K562 (cell line): ENCODE measurements around the gene SHISA9. TPM values are rescaled to one million over a fixed set of nuclear protein-coding genes. Genes with fewer than 3 reads are reported as not detected.
A peak's percentile ranks its signal among the peaks of the same experiment; 100 is the strongest.

ENCODE experiments used
- ATAC-seq: fragments of 200-7000 bp; cut with Tn5 transposase; 3 replicates; pipeline ENCODE4 v1.9.1; 2020; ENCODE audit warnings: moderate library complexity
- BruUV-seq: library from RNA; stranded (reverse); fragments of 400-500 nt; replicated peaks from 2 replicates; lab custom pipeline; 2021; lab: Mats Ljungman, UMichigan
- CTCF ChIA-PET: fragments of 300-600 bp; formaldehyde crosslinking; extraction: SDS; loops from one replicate; lab custom pipeline; 2021; ENCODE audit warnings: low intra/inter-chr PET ratio; lab: Yijun Ruan, JAX
- POLR2A ChIA-PET: fragments of 300-600, 350-650 bp; sonication (Branson Sonifier 250); formaldehyde crosslinking; extraction: SDS; loops from one replicate; lab custom pipeline; 2021; ENCODE audit warnings: antibody characterized with exemption, inconsistent platforms; lab: Yijun Ruan, JAX
- DNase-seq, 4 experiments: peaks; one replicate each; pipeline versions ENCODE4 v3.0.0 to v3.0.0-alpha.2; 2011 to 2018; ENCODE audit warnings: low spot score in 3 of 4, mixed read lengths in 3 of 4; ENCODE audit errors: extremely low read depth in 1 of 4
- FAIRE-seq: peaks from 2 replicates; lab custom pipeline; 2011; peaks lifted over from hg19 to GRCh38; lab: Jason Lieb, UNC
- H2AFZ ChIP-seq: 2 replicates; pipeline ENCODE4 v1.6.0; 2011; ENCODE audit warnings: low read depth, low read length, control low read depth, inconsistent platforms
- H3K27ac ChIP-seq: fragments of 200-600 bp; 3 replicates; pipeline ENCODE4 v1.8.0; 2011; ENCODE audit warnings: low read depth, mild to moderate bottlenecking, control low read depth, inconsistent platforms, low read length, moderate library complexity, mixed read lengths; ENCODE audit errors: extremely low read depth
- H3K27me3 ChIP-seq, 2 experiments: fragments of 300-600 bp in 1 of 2; 2 replicates in 1 of 2; 3 replicates in 1 of 2; pipeline versions ENCODE4 v1.6.0 to v1.8.0; 2011; ENCODE audit warnings: inconsistent platforms in 2 of 2, low read length in 2 of 2, mild to moderate bottlenecking in 1 of 2, mixed read lengths in 1 of 2, moderate library complexity in 1 of 2; ENCODE audit not compliant: control insufficient read depth in 2 of 2, insufficient read depth in 2 of 2
- H3K36me3 ChIP-seq: fragments of 300-600 bp; 3 replicates; pipeline ENCODE4 v1.8.0; 2011; ENCODE audit warnings: mild to moderate bottlenecking, low read length, inconsistent platforms; ENCODE audit not compliant: control insufficient read depth, insufficient read depth
- H3K4me1 ChIP-seq, 2 experiments: fragments of 200-600 bp in 1 of 2; replicated peaks in 1 of 2; 2 replicates in 1 of 2; 3 replicates in 1 of 2; pipeline versions ENCODE4 v1.5.1 to v1.8.0; 2011; ENCODE audit warnings: inconsistent platforms in 2 of 2, low read length in 2 of 2, mild to moderate bottlenecking in 1 of 2, mixed read lengths in 1 of 2, moderate library complexity in 1 of 2; ENCODE audit not compliant: control insufficient read depth in 2 of 2, insufficient read depth in 2 of 2
- H3K4me2 ChIP-seq: 2 replicates; pipeline ENCODE4 v1.6.1; 2011; ENCODE audit warnings: low read length, control low read depth, inconsistent platforms, mixed read lengths; ENCODE audit not compliant: insufficient read depth
- H3K4me3 ChIP-seq: fragments of 200-600 bp; sonication (generic), shearing (Covaris generic); 2 replicates; pipeline ENCODE4 v1.5.1; 2016; ENCODE audit warnings: control low read depth, inconsistent platforms
- H3K79me2 ChIP-seq: fragments of 200-600 bp; 3 replicates; pipeline ENCODE4 v1.8.0; 2011; ENCODE audit warnings: low read length, inconsistent platforms; ENCODE audit not compliant: control insufficient read depth, insufficient read depth
- H3K9ac ChIP-seq, 2 experiments: 2 replicates each; pipeline versions ENCODE4 v1.6.0 to v1.6.1; 2011; ENCODE audit warnings: low read depth in 2 of 2, low read length in 2 of 2, control low read depth in 1 of 2, inconsistent platforms in 1 of 2, mild to moderate bottlenecking in 1 of 2, mixed read lengths in 1 of 2; ENCODE audit not compliant: insufficient read depth in 1 of 2
- H3K9me1 ChIP-seq: one replicate; pipeline ENCODE4 v1.6.0; 2011; ENCODE audit warnings: inconsistent platforms, mild to moderate bottlenecking, low read length, moderate library complexity; ENCODE audit not compliant: control insufficient read depth, insufficient read depth
- H3K9me3 ChIP-seq: replicated peaks from 2 replicates; pipeline ENCODE4 v1.5.1; 2011; ENCODE audit warnings: low read depth, low read length, inconsistent platforms; ENCODE audit not compliant: control insufficient read depth, insufficient read depth
- H4K20me1 ChIP-seq: replicated peaks from 2 replicates; pipeline ENCODE4 v1.6.1; 2011; ENCODE audit warnings: low read length, inconsistent platforms, mixed read lengths; ENCODE audit not compliant: control insufficient read depth, insufficient read depth
- ETV1 ChIP-seq: fragments of 450-650 bp; conservative IDR thresholded peaks from 2 replicates; pipeline ENCODE4 v1.6.1; 2016; ENCODE audit warnings: missing genetic modification characterization, control low read depth, low read depth, missing compliant biosample characterization
- FOXM1 ChIP-seq, 2 experiments: fragments of 450-650 bp in 1 of 2; sonication (generic) in 1 of 2; formaldehyde crosslinking in 1 of 2; IDR thresholded peaks; 2 replicates each; pipeline versions ENCODE4 v1.6.1 to v1.9.0; 2017 to 2022; ENCODE audit warnings: low read depth in 2 of 2, mild to moderate bottlenecking in 2 of 2, missing genetic modification reagents in 1 of 2, moderate library complexity in 1 of 2
- RAD21 ChIP-seq, 2 experiments: fragments of 250-450 bp in 1 of 2; fragments of 450-650 bp in 1 of 2; sonication (Bioruptor Pico) in 1 of 2; formaldehyde crosslinking in 1 of 2; IDR thresholded peaks in 1 of 2; conservative IDR thresholded peaks in 1 of 2; 2 replicates each; pipeline versions ENCODE4 v1.4.0 to v1.8.0; 2020 to 2022; ENCODE audit warnings: mild to moderate bottlenecking in 2 of 2, moderate library complexity in 1 of 2
- WGBS: fragments of 100-300 bp; shearing (Covaris generic); methylation state at CpG from one replicate; pipeline ENCODE4 v1.1.6; 2016; ENCODE audit warnings: low coverage, mixed read lengths; ENCODE audit not compliant: insufficient coverage; ENCODE audit errors: missing lambda C conversion rate; 5-methylcytosine and 5-hydroxymethylcytosine counted together
- in situ Hi-C: fragments of 300-500 bp; cut with MboI; formaldehyde crosslinking; loops from 4 replicates; pipeline ENCODE4 v1.15.0; 2018; ENCODE audit warnings: inconsistent platforms, mixed read lengths
- intact Hi-C: fragments of 100-400 bp; cut with micrococcal nuclease; formaldehyde crosslinking; loops from 2 replicates; pipeline ENCODE4 v1.14.2; 2022
- polyA plus RNA-seq, 8 experiments: library from polyadenylated mRNA; depleted of rRNA in 4 of 8; stranded (reverse) in 5 of 8; unstranded in 3 of 8; fragments of >200 nt; fragmentation: Nextera tagmentation in 2 of 8; fragmentation: Illumina TruSeq in 1 of 8; extraction: Ambion mirVana in 2 of 8; extraction: Trizol in 1 of 8; gene quantifications; 2 replicates each; pipeline versions ENCODE4 v1.2.1 to v1.2.3, GENCODE V29; 2011 to 2014; ENCODE audit warnings: inconsistent platforms in 1 of 8, missing spikeins in 1 of 8
- total RNA-seq, 7 experiments: library from RNA; depleted of rRNA in 6 of 7; stranded (reverse); fragments of >200 nt in 6 of 7; fragmentation: Illumina TruSeq in 2 of 7; extraction: Trizol in 2 of 7; gene quantifications; 2 replicates each; pipeline versions ENCODE4 v1.2.1 to v1.2.3, GENCODE V29; 2011 to 2021; ENCODE audit warnings: low replicate concordance in 1 of 7
- TF ChIP-seq, protein P1 (sequence below), 3 experiments: IDR thresholded peaks in 2 of 3; conservative IDR thresholded peaks in 1 of 3; 2 replicates each; pipeline ENCODE4 v1.5.1; 2011 to 2012; ENCODE audit warnings: low read length in 3 of 3, mild to moderate bottlenecking in 3 of 3, control low read depth in 2 of 3, improper control_type of control experiment in 1 of 3, inconsistent platforms in 1 of 3, low read depth in 1 of 3, mixed read lengths in 1 of 3, moderate library complexity in 1 of 3; ENCODE audit not compliant: insufficient read depth in 2 of 3

Gene SHISA9
- total and polyA plus RNA-seq, 9 of the 15 experiments (the other 6 are each of a cell fraction or from before 2014, with no cell fraction given), result under 0.01 to 0.16 (median 0.01) TPM; not detected in 6

DNA sequence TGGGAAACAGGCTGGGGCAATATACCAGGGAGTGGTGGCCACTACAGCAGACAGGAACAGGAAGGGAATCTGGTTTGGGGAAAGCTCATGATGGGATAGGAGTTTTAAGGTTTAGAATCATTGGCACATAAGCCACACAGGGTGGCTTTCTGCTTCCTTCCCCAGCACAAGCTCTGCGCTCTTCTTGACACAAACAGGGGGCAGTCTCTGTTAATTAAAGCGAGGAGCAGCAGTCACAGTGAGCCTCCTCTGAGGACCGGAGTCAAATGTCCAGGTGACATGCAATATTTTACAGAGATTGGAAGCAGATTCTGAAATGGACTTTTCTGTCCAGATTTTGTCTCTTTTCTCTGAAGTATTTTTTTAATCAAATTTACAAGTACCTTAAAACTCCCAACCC lies 2.8 kb upstream of the SHISA9 start:
- no peak for FAIRE-seq
- CTCF ChIA-PET, result no interaction called here
- H3K4me3 ChIP-seq, result no peak overlapping the region
- no TSS peak for BruUV-seq
- ATAC-seq, result no peak
- no peaks in the 10 kb centered on the region for H3K79me2 ChIP-seq
- 0% methylated on average over 3 of the region's 3 CpGs for WGBS
- no peak overlapping the region for H3K9ac ChIP-seq
- POLR2A ChIA-PET, result no interaction called here
- H3K27ac ChIP-seq, result no peak overlapping the region
- peaks cover 12 to 26% of the 10 kb centered on the region in 2 experiments for H3K27me3 ChIP-seq
- H3K4me2 ChIP-seq, result no peak overlapping the region
- no peak for DNase-seq
- H3K9me1 ChIP-seq, result no peaks in the 10 kb centered on the region
- TF ChIP-seq ETV1 (tag) (no peak), RAD21 (CRISPR knock-in tag; conservative IDR thresholded peaks at IDR 0.05 in 1 of 2, IDR thresholded peaks at IDR 0.05 in 1 of 2) (peak in 1 of 2 experiments; percentile 12; a peak in 1 of 4 replicates), FOXM1 (IDR thresholded peaks at IDR 0.05; ENCODE audit: low read depth) (no peak), FOXM1 (CRISPR knock-in tag; IDR thresholded peaks at IDR 0.05; ENCODE audit: low read depth) (no peak)
- TF ChIP-seq, protein P1, sequence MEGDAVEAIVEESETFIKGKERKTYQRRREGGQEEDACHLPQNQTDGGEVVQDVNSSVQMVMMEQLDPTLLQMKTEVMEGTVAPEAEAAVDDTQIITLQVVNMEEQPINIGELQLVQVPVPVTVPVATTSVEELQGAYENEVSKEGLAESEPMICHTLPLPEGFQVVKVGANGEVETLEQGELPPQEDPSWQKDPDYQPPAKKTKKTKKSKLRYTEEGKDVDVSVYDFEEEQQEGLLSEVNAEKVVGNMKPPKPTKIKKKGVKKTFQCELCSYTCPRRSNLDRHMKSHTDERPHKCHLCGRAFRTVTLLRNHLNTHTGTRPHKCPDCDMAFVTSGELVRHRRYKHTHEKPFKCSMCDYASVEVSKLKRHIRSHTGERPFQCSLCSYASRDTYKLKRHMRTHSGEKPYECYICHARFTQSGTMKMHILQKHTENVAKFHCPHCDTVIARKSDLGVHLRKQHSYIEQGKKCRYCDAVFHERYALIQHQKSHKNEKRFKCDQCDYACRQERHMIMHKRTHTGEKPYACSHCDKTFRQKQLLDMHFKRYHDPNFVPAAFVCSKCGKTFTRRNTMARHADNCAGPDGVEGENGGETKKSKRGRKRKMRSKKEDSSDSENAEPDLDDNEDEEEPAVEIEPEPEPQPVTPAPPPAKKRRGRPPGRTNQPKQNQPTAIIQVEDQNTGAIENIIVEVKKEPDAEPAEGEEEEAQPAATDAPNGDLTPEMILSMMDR (IDR thresholded peaks at IDR 0.05 in 2 of 3, conservative IDR thresholded peaks at IDR 0.05 in 1 of 3; ENCODE audit: insufficient read depth in 2 of 3, low read depth in 1 of 3, low read length in 3 of 3), result peak in 1 of 3 experiments; percentile 21; a peak in 2 of 6 replicates
- no peak overlapping the region for H2AFZ ChIP-seq
- in situ Hi-C loops, result no loop called here
- H3K36me3 ChIP-seq, result no peaks in the 10 kb centered on the region
- peaks cover 0 to 16% of the 10 kb centered on the region in 2 experiments; a peak in 2 of 5 replicates for H3K4me1 ChIP-seq
- no peaks in the 10 kb centered on the region for H4K20me1 ChIP-seq
- H3K9me3 ChIP-seq, result no peaks in the 10 kb centered on the region
- intact Hi-C loops, result loop anchor here (5.0 kb wide), 1 partner anchor 554 kb away; no protein-coding TSS in a partner anchor
